ENCODE results near the gene ATP6V1D.
"Not testable (repeated sequence)": the region's sequence is repeated elsewhere in the genome, so short reads cannot be mapped to it uniquely, and the experiment has no call there.

The ATP6V1D gene

DNA sequence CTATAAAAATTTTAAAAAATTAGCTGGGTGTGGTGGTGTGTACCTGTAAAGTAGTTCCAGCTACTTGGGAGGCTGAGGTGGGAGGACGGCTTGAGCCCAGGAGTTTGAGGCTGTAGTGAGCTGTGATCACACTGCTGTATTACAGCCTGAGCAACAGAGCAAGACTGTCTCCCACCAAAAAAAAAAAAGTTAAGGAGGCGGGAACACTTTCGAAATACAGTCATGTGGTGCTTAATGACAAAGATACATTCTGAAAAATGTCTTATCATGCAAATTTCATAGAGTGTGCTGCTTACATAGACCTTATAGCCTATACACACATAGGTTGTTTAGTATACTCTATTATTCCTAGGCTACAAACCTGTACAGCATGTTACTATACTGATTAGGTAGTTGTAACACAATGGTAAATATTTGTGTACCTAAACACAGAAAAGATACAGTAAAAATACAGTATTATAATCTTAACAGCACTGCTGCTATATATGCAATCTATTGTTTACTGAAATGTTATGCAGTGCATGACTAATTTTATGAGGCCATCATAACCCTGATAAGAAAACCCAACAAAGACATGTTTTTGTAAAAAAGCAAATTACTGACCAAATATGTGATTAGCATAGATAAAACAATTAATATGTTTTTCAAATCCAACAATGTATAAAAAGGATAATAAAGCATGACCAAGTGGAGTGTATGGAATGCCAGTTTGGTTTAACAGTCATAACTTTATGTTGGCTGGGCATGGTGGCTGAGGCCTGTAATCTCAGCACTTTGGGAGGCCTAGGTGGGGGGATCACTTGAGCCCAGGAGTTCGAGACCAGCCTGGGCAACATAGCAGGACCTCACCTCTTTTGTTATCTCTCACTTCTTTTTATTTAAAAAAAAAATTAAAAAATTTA, 11.9 kb upstream of the ATP6V1D start:
- no peak for DNase-seq (ENCODE audit: low read depth in 2 of 3, low spot score in 1 of 3)

DNA sequence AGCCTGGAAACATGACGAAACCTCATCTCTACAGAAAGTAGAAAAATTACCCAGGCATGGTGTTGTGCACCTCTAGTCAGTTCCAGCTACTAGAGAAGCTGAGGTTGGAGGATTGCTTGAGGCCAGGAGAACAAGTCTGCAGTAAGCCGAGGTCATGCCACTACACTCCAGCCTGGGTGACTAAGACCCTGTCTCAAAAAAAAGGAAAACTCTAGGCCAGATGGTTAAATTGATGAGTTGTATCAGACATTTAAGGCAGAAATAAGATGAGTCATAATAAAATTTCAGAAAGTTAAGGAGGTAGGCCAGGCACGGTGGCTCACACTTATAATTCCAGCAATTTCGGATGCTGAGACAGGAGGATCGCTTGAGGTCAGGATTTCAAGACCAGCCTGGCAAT, 11.2 kb upstream of the ATP6V1D start:
- DNase-seq (ENCODE audit: low read depth in 2 of 3, low spot score in 1 of 3) = no peak

DNA sequence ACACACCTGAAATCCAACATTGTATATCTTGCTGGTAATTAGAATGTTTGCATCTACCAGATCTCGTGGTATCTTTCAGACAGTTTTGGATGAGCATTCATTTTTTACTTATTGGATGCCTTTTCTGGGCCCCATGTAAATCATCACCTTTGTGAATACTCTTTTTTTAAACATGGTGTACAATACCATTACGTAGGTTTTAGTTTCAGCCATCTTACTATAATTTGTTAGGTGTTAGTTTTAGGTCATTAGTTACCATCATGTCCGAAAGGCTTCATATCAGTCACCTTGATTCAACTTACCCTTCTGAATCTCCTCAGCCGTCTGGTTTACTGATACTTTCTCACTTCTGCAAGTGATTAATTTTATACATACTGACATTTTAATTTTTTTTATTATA, 5.9 kb upstream of the ATP6V1D start:
- no peak for DNase-seq (ENCODE audit: low read depth in 2 of 3, low spot score in 1 of 3)

DNA sequence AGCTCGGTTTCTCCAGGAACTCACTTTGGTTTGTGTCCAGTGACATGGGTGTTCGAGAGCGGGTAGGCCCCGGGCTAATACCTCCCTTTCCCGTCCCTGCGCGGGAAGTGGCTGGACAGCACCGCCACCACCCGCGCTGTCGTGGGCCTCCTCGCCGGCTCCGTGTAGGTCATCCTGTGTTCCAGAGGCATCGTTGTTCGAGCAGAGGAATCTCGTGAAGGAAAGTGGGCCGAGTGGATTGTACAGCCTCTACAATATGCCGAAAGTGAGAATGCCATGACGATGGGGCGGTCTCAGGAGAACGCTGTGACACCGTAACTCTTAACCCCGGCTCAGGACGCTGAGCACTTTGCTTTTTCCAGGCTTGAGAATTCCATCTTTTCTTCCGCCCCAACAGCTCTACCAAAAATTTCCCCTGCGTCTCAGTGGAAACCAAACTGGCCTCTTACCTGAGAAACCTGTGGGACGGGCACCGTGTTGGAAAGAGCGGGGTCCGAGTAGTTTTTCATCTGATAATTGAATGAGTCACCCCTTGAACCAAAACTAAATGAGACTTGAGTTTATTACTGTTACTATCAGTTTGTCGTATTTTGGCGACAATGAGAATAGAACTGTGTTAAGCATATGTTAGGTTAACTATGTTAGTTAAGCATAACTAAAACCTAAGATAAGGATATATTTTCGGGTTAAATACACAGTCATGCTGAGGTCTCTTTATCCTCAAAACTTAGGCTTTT, 1.0 kb upstream of the ATP6V1D start:
- DNase-seq (ENCODE audit: low read depth in 2 of 3, low spot score in 1 of 3) = peak in 1 of 3 donors; percentile 8

DNA sequence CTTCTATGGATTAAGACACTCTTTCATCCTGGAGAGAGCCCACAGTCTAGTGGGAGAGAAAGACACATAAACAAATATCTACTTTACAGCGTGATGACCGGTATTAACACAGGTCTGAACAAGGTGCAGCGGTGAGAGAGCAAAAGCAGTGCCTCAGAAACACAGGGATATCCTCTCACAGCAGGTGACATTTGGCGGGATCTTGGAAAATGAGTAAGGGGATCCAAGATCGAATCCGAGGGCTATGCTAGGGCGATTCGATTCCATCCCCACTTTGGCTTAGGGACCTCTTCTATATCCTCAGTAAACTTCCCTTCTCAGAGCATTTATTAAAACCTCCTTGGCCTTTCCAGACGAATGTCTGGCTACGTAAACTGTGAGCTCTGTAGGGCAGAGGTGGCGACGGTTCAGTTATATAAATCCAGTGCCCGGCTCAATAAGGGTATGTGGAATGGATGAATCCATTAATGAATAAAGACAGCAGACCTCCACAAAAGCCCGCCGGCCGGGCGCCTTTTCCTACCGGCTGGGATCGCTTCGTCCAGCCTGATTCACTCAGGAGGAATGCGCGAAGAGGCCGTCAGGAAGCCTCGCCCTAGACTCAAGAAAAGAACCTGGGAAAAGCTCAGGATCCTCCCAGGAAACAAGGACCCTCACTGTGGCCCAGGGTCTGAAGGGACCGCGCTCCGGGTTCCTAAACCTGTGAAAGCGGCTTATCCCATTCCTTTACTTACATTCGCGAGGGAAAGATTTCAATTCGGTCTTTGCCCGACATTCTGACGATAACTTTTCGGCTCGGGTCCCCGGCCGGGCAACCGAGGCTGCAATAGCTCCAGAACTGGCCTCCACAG, 455 bp downstream of the ATP6V1D start:
- no peak for DNase-seq (ENCODE audit: low read depth in 2 of 3, low spot score in 1 of 3)

DNA sequence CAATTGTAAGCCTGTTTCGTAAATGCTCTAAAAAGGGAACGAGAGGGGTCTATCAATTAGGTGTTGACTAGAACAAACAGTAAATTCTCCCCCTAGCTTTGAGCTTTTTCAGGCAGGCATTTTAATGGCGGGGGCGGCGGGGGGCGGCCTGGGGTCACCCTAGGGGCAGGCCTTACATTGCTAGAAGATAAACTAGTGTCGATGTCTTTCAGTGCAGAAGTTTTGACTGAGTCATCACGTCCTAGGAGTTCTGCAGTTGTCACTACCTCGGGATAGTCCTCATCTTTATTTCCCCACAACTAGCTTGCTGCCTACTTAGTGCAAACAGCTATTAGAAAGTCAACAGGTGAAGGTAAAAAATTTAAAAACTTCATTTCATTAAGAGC, 1.6 kb downstream of the ATP6V1D start:
- no peak for DNase-seq (ENCODE audit: low read depth in 2 of 3, low spot score in 1 of 3)

DNA sequence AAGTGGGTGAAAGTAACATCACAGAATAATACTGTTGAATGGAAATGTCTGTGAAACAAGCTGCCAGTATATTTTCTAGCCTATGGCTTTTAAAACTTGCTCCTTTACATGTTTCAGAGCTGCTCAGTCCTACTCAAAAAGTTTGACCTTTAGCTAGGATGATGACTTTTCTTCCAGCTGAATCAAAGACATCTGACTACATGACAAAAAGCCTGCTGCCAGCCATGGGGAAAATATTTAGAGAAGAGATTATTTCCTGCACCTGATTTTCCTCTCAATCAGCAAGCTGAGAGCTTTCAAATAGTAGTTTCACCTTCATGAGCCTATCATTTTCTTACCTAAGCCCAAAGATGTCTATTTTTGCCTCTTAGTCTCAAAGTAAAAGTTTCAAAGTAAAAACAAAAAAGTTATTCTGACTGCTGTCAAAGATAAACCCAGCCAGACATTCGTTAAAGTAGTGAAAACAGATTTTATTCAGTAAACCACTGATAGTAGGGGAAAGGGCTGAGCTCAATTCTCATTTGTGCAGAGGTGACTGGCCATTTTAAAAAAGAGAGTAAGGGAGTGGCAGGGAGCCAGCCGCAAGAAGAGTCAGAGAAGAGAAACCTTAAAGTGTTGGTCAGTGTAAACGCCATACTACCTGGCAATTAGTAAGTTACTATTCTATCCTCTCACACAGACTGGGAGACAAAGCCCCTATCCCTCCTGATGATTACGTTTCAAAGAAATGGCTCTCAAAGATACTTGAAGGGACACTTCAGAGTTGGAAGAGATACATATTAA, 2.2 kb downstream of the ATP6V1D start:
- DNase-seq (ENCODE audit: low read depth in 2 of 3, low spot score in 1 of 3) = no peak

DNA sequence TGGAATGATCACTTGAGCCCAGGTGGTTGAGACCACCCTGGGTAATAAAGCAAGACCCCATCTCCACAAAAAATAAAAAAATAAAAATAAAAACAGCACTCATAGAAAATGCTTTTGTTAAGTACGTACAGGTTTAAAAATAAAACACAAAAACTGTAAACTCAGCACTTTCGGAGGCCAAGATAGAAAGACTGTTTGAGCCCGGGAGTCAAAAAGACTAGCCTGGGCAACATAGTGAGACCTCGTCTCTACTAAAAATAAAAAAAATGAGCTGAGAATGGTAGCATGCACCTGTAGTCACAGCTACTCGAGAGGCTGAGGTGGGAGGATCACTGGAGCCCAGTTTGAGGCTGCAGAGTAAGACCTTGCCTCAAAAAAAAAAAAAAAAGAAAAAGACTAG, 7.5 kb downstream of the ATP6V1D start:
- no peak for DNase-seq (ENCODE audit: low read depth in 2 of 3, low spot score in 1 of 3)

DNA sequence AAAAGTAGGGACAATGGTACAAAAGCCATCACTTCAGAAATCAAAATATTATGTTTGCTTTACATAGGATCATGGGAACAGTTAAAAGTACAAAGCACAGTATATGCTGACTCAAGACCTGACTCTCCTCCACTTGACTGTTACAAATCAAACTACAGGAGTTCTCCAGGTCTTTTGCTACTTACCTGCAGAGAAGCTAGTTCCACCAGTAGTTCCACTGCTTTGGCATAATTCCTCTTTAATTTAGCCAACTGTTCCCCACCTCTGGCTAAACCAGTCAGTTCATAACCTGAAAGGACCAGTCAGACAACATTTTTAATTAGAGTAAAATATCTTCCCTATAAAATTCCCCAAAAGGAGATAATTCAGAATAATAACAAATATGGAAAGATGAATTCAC, 14.0 kb downstream of the ATP6V1D start:
- no peak for DNase-seq (ENCODE audit: low read depth in 2 of 3, low spot score in 1 of 3)

DNA sequence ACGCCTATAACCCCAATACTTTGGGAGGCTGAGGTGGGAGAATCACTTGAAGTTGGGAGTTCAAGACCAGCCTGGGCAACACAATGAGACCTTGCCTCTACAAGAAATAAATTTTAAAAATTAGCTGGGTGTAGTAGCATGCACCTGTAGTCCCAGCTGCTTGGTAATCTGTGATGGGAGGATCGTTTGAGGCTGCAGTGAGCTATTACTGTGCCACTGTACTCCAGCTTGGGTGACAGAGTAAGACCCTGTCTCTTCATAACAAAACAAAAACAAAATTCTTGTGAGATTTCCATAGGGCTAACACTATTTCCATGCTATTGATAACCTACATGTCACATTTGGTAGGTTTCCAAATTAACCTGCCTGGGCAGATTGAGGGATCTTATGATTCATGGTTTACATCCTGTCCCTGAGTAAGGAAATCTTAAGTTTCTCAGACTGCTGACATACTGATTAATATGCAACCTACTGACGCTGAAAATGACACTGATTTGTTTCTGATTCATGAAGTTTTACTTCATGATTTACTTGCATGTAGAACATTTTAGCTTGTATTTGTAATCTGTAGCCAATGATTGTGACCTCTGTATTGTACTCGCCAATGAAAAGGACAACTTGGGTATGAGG, 15.9 kb downstream of the ATP6V1D start:
- no peak for DNase-seq (ENCODE audit: low read depth in 2 of 3, low spot score in 1 of 3)

DNA sequence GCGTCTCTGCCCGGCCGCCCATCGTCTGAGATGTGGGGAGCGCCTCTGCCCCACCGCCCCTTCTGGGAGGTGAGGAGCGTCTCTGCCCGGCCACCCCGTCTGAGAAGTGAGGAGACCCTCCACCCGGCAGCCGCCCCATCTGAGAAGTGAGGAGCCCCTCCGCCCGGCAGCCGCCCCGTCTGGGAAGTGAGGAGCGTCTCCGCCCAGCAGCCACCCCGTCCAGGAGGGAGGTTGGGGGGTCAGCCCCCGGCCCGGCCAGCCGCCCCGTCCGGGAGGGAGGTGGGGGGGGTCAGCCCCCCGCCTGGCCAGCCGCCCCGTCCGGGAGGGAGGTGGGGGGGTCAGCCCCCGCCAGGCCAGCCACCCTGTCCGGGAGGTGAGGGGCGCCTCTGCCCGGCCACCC, 18.4 kb downstream of the ATP6V1D start:
- DNase-seq (ENCODE audit: low read depth in 2 of 3, low spot score in 1 of 3) = not testable (repeated sequence)

DNA sequence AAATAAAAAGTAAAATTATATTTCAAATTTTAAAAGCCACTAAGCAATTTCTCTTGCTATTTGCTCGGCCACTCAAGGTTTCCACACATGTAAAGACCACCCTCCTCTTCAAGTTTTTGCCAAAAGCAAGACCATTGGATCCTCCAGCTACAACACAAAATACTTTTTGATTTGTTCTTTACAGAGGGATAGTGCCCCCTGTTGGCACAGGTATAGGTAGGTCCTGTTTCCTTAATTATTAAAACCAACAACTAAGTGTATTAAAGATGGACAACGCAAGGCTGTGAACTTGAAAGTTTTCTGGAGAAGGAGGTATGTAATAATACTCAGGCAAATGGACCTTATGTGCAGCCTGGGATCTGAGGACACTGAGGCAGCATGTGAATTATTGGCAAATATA, 23.8 kb downstream of the ATP6V1D start:
- no peak for DNase-seq (ENCODE audit: low read depth in 2 of 3, low spot score in 1 of 3)

DNA sequence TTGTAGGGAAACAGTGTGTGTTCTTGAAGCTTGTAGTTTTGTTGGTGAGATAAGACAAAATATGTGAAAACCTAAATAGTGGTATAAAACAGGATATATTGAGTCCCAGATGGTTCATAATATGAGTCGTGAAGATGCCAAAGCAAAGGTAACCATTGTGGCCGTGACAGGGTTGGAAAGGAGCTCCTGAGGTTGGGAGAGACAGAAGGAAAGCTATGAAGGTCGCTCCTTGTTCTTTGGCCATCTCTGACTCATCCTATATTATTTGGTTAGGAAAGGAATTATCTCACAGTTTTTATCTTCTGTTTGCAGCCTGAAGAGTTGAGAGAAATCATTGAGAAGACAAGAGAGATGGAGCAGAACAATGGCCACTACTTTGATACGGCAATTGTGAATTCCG, 27.1 kb downstream of the ATP6V1D start:
- DNase-seq (ENCODE audit: low read depth in 2 of 3, low spot score in 1 of 3) = no peak

DNA sequence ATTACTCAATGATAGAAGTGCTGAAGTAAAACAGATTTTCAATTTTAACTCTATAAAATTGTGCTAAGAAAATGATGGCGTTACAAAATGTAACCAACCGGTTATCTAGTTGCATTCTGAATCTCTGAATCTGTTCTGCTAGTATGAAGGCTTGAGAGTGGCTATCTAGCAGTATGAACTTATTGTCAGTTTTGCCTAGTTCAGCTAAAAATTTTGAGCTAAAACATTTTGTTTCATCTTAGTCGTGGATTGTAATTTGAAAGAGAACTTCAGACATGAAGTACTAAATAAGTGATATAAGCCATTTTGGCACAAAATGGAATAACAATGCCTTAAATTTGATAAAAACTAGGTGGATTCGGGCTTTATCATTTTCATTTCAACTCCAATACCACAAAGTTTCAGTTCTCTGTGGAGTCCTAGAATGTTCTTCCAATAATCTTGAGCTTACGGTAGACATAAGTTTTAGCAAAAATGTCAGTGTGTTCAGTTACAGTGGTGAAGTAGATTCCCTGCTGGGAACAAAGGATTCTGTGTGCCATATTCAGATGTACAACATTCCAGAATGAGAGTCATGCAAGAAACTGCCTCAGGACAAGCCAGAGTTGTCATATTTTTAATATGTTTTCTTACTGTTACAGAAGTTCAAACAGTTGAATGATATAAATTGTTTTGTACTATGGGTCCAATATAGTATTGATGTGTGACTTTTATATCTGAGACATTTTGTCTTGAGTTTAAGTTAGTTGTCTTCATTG, 28.1 kb downstream of the ATP6V1D start:
- no peak for DNase-seq (ENCODE audit: low read depth in 2 of 3, low spot score in 1 of 3)

DNA sequence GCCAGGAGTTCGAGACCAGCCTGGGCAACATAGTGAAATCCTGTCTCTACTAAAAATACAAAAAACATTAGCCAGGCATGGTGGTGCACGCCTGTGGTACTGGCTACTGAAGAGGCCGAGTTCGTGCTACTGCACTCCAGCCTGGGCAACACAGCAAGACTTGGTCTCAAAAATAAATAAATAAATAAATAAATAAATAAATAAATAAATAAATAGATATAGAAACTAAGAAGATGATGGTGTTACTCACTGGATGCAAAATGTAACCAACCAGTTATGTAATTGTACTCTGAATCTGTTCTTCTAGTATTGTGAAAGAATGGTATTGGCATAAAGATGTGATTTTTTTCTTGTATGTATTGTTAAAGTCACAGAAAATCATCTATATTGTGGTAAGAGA, 29.9 kb downstream of the ATP6V1D start:
- DNase-seq (ENCODE audit: low read depth in 2 of 3, low spot score in 1 of 3) = not testable (repeated sequence)

DNA sequence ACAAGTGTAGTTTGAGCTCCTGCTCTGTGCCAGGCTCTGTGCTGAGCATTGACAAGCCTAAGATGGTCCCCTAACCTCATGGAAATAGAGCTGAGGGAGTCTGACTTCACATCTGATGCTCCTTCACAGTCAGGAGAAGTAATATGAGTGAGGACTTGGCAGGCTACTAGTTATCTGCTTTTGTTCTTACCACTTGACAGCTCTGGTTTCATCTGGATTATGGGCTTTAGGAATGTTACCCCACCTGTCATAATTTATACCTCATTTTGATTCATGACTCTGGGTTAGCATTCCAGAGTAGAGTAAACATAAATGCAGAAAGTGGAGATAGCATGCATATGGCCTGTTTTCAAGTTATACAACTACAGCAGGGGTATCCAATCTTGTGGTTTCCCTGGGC, 40.5 kb downstream of the ATP6V1D start:
- no peak for DNase-seq (ENCODE audit: low read depth in 2 of 3, low spot score in 1 of 3)

DNA sequence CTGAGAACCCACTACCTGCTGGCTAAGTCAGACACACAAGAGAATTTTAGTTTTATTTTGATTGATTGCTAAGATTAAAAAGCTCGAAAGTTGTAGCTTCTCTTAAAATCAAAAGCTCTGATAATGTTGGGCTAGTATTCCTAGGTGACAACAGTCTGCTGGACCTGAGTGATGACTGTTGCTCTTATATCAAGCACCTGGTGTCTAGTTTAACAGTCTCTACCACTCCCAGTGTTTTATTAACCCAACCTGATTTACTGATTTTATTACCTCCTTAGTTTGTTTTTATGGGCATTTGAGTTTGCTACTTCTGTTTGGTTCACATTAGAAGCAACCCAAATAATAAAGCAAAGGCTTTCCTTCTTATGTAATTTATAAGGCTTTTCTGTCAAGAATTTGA, 41.8 kb downstream of the ATP6V1D start:
- DNase-seq (ENCODE audit: low read depth in 2 of 3, low spot score in 1 of 3) = no peak

DNA sequence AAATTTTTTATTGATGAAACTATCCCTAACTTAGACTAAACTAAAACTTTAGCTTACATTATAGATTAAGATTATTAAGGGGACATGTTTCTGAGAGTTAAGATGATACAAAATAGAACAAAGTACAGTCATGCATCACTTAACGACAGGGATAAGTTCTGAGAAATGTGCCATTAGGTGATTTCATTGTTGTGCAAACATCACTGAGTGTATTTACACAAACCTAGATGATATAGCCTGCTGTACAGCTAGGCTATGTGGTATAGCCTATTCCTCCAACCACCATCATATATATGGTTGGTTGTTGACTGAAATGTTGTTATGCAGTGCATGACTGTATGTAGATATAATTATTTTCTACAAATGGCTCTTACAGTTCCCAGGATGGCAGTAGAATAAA, 46.5 kb downstream of the ATP6V1D start:
- no peak for DNase-seq (ENCODE audit: low read depth in 2 of 3, low spot score in 1 of 3)

DNA sequence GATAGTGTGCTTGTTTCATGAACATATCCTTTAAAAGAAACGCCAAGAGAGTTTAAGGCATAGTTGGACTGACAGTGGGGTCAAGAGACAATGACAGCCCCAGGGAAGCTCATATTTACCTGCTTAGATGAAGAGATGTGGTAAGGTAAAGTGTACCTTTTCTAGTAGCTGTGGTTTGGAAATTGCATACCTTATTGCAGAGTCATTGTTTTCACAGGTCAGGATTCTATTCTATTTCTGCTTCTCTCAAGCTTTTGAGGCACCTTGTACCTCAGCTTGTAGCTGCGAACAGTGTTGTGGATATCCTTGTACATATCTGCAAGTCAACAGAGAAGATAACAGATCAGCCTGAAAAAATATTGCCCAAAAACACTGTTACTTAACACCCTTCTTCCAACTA, 47.7 kb downstream of the ATP6V1D start:
- no peak for DNase-seq (ENCODE audit: low read depth in 2 of 3, low spot score in 1 of 3)
